ENCODE data around the gene HRG. TPM values are rescaled to one million over a fixed set of nuclear protein-coding genes. Genes with fewer than 3 reads are reported as not detected.
"Not testable (repeated sequence)": the region's sequence is repeated elsewhere in the genome, so short reads cannot be mapped to it uniquely, and the experiment has no call there.

Gene HRG
- total and polyA plus RNA-seq, 2 experiments from 2014 or later = not detected

GRCh38 chr3:186634207-186634606 is 31.6 kb upstream of the HRG start:
- ATAC-seq; H3K4me2 ChIP-seq; H3K27me3 ChIP-seq (ENCODE audit: insufficient read depth); H3K9me3 Mint-ChIP-seq; H3K9me2 ChIP-seq (ENCODE audit: insufficient read depth); H3K27ac Mint-ChIP-seq; H3K4me3 ChIP-seq; H3K27ac ChIP-seq (ENCODE audit: low read depth); H2AFZ ChIP-seq; DNase-seq (ENCODE audit: low spot score); H3K79me2 ChIP-seq (replicated peaks; ENCODE audit: insufficient read depth); H4K20me1 ChIP-seq (replicated peaks; ENCODE audit: insufficient read depth); H3K4me1 Mint-ChIP-seq; H3K36me3 ChIP-seq (ENCODE audit: insufficient read depth); H3K27me3 Mint-ChIP-seq (ENCODE audit: insufficient read depth, low read depth, poor library complexity); H3K4me3 Mint-ChIP-seq; H3F3A ChIP-seq (replicated peaks; ENCODE audit: low read depth); H3K36me3 Mint-ChIP-seq (ENCODE audit: low read depth); H3K4me1 ChIP-seq (ENCODE audit: insufficient read depth): not testable (repeated sequence)

GRCh38 chr3:186635532-186635931 is 30.3 kb upstream of the HRG start:
- no peaks in the 10 kb centered on the region for H3K79me2 ChIP-seq (replicated peaks; ENCODE audit: insufficient read depth)
- no peaks in the 10 kb centered on the region for H3K27me3 ChIP-seq (ENCODE audit: insufficient read depth)
- H3F3A ChIP-seq (replicated peaks; ENCODE audit: low read depth) = no peaks in the 10 kb centered on the region
- H3K4me2 ChIP-seq = no peak overlapping the region
- Mint-ChIP-seq H3K27me3 (ENCODE audit: insufficient read depth, low read depth, poor library complexity) (peaks cover 5% of the 10 kb centered on the region), H3K4me3 (no peak overlapping the region), H3K9me3 (no peaks in the 10 kb centered on the region), H3K36me3 (ENCODE audit: low read depth) (no peaks in the 10 kb centered on the region), H3K4me1 (peaks cover 6% of the 10 kb centered on the region), H3K27ac (no peak overlapping the region)
- H3K4me3 ChIP-seq = no peak overlapping the region
- no peak overlapping the region for H3K27ac ChIP-seq (ENCODE audit: low read depth)
- H3K36me3 ChIP-seq (ENCODE audit: insufficient read depth) = no peaks in the 10 kb centered on the region; the same call in 1 of the 2 replicates
- H2AFZ ChIP-seq = no peak overlapping the region
- DNase-seq (ENCODE audit: low spot score) (no peak), ATAC-seq (no peak)
- H4K20me1 ChIP-seq (replicated peaks; ENCODE audit: insufficient read depth) = no peaks in the 10 kb centered on the region
- no peaks in the 10 kb centered on the region for H3K9me2 ChIP-seq (ENCODE audit: insufficient read depth)
- H3K4me1 ChIP-seq (ENCODE audit: insufficient read depth) = peaks cover 6% of the 10 kb centered on the region
- TF ChIP-seq, protein P1, sequence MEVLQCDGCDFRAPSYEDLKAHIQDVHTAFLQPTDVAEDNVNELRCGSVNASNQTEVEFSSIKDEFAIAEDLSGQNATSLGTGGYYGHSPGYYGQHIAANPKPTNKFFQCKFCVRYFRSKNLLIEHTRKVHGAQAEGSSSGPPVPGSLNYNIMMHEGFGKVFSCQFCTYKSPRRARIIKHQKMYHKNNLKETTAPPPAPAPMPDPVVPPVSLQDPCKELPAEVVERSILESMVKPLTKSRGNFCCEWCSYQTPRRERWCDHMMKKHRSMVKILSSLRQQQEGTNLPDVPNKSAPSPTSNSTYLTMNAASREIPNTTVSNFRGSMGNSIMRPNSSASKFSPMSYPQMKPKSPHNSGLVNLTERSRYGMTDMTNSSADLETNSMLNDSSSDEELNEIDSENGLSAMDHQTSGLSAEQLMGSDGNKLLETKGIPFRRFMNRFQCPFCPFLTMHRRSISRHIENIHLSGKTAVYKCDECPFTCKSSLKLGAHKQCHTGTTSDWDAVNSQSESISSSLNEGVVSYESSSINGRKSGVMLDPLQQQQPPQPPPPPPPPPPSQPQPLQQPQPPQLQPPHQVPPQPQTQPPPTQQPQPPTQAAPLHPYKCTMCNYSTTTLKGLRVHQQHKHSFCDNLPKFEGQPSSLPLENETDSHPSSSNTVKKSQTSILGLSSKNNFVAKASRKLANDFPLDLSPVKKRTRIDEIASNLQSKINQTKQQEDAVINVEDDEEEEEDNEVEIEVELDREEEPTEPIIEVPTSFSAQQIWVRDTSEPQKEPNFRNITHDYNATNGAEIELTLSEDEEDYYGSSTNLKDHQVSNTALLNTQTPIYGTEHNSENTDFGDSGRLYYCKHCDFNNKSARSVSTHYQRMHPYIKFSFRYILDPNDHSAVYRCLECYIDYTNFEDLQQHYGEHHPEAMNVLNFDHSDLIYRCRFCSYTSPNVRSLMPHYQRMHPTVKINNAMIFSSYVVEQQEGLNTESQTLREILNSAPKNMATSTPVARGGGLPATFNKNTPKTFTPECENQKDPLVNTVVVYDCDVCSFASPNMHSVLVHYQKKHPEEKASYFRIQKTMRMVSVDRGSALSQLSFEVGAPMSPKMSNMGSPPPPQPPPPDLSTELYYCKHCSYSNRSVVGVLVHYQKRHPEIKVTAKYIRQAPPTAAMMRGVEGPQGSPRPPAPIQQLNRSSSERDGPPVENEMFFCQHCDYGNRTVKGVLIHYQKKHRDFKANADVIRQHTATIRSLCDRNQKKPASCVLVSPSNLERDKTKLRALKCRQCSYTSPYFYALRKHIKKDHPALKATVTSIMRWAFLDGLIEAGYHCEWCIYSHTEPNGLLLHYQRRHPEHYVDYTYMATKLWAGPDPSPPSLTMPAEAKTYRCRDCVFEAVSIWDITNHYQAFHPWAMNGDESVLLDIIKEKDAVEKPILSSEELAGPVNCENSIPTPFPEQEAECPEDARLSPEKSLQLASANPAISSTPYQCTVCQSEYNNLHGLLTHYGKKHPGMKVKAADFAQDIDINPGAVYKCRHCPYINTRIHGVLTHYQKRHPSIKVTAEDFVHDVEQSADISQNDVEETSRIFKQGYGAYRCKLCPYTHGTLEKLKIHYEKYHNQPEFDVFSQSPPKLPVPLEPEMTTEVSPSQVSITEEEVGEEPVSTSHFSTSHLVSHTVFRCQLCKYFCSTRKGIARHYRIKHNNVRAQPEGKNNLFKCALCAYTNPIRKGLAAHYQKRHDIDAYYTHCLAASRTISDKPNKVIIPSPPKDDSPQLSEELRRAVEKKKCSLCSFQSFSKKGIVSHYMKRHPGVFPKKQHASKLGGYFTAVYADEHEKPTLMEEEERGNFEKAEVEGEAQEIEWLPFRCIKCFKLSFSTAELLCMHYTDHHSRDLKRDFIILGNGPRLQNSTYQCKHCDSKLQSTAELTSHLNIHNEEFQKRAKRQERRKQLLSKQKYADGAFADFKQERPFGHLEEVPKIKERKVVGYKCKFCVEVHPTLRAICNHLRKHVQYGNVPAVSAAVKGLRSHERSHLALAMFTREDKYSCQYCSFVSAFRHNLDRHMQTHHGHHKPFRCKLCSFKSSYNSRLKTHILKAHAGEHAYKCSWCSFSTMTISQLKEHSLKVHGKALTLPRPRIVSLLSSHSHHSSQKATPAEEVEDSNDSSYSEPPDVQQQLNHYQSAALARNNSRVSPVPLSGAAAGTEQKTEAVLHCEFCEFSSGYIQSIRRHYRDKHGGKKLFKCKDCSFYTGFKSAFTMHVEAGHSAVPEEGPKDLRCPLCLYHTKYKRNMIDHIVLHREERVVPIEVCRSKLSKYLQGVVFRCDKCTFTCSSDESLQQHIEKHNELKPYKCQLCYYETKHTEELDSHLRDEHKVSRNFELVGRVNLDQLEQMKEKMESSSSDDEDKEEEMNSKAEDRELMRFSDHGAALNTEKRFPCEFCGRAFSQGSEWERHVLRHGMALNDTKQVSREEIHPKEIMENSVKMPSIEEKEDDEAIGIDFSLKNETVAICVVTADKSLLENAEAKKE (CRISPR knock-in tag; IDR thresholded peaks at IDR 0.05) = no peak
- TF ChIP-seq NANOG (IDR thresholded peaks at IDR 0.05; ENCODE audit: borderline replicate concordance) (no peak), STAT1 (IDR thresholded peaks at IDR 0.05; ENCODE audit: unreplicated experiment) (no peak), JUNB (IDR thresholded peaks at IDR 0.05; ENCODE audit: unreplicated experiment) (no peak), CREB1 (CRISPR knock-in tag; IDR thresholded peaks at IDR 0.05; ENCODE audit: low read depth) (no peak), ZNF331 (CRISPR knock-in tag; IDR thresholded peaks at IDR 0.05; ENCODE audit: low read depth) (no peak), ZNF114 (CRISPR knock-in tag; IDR thresholded peaks at IDR 0.05) (no peak), CTCF (conservative IDR thresholded peaks at IDR 0.05; ENCODE audit: low read depth in 2 of 2) (no peak), POLR2AphosphoS5 (IDR thresholded peaks at IDR 0.05; ENCODE audit: low read depth) (no peak)
- TF ChIP-seq, protein P2, sequence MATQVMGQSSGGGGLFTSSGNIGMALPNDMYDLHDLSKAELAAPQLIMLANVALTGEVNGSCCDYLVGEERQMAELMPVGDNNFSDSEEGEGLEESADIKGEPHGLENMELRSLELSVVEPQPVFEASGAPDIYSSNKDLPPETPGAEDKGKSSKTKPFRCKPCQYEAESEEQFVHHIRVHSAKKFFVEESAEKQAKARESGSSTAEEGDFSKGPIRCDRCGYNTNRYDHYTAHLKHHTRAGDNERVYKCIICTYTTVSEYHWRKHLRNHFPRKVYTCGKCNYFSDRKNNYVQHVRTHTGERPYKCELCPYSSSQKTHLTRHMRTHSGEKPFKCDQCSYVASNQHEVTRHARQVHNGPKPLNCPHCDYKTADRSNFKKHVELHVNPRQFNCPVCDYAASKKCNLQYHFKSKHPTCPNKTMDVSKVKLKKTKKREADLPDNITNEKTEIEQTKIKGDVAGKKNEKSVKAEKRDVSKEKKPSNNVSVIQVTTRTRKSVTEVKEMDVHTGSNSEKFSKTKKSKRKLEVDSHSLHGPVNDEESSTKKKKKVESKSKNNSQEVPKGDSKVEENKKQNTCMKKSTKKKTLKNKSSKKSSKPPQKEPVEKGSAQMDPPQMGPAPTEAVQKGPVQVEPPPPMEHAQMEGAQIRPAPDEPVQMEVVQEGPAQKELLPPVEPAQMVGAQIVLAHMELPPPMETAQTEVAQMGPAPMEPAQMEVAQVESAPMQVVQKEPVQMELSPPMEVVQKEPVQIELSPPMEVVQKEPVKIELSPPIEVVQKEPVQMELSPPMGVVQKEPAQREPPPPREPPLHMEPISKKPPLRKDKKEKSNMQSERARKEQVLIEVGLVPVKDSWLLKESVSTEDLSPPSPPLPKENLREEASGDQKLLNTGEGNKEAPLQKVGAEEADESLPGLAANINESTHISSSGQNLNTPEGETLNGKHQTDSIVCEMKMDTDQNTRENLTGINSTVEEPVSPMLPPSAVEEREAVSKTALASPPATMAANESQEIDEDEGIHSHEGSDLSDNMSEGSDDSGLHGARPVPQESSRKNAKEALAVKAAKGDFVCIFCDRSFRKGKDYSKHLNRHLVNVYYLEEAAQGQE (IDR thresholded peaks at IDR 0.05; ENCODE audit: unreplicated experiment) = no peak
- TF ChIP-seq, protein P3, sequence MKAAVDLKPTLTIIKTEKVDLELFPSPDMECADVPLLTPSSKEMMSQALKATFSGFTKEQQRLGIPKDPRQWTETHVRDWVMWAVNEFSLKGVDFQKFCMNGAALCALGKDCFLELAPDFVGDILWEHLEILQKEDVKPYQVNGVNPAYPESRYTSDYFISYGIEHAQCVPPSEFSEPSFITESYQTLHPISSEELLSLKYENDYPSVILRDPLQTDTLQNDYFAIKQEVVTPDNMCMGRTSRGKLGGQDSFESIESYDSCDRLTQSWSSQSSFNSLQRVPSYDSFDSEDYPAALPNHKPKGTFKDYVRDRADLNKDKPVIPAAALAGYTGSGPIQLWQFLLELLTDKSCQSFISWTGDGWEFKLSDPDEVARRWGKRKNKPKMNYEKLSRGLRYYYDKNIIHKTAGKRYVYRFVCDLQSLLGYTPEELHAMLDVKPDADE (IDR thresholded peaks at IDR 0.05) = no peak

Data from GM23338 (cell line).